GM23248 (cell line): Measurements from ENCODE around the gene VWA5B2. TPM values are rescaled to one million over a fixed set of nuclear protein-coding genes. Genes with fewer than 3 reads are reported as not detected.

Experiments
- DNase-seq: peaks from one replicate; pipeline ENCODE4 v3.0.0-alpha.2; 2015
- H2AFZ ChIP-seq: fragments of 200-600 bp; sonication (generic); 2 replicates; pipeline ENCODE4 v1.6.1; 2016; ENCODE audit warnings: antibody characterized with exemption
- H3F3A ChIP-seq: fragments of 200-600 bp; sonication (generic); 2 replicates; pipeline ENCODE4 v1.6.1; 2016; ENCODE audit warnings: mild to moderate bottlenecking, antibody characterized with exemption, mixed run types; ENCODE audit not compliant: insufficient read depth
- H3K27ac ChIP-seq: fragments of 200-600 bp; sonication (generic); 2 replicates; pipeline ENCODE4 v1.5.1; 2016; ENCODE audit warnings: mild to moderate bottlenecking
- H3K27me3 ChIP-seq: fragments of 200-600 bp; sonication (generic); replicated peaks from 2 replicates; pipeline ENCODE4 v1.6.1; 2016; ENCODE audit warnings: mild to moderate bottlenecking; ENCODE audit not compliant: insufficient read depth
- H3K36me3 ChIP-seq: fragments of 200-600 bp; sonication (generic); 2 replicates; pipeline ENCODE4 v1.6.1; 2016; ENCODE audit warnings: low read depth, mild to moderate bottlenecking
- H3K4me1 ChIP-seq: fragments of 200-600 bp; sonication (generic); 2 replicates; pipeline ENCODE4 v1.6.1; 2016; ENCODE audit warnings: mild to moderate bottlenecking; ENCODE audit not compliant: insufficient read depth
- H3K4me2 ChIP-seq: fragments of 200-600 bp; sonication (generic); one replicate; pipeline ENCODE4 v1.6.1; 2016; ENCODE audit warnings: mild to moderate bottlenecking; ENCODE audit not compliant: unreplicated experiment
- H3K4me3 ChIP-seq: fragments of 200-600 bp; sonication (generic); 2 replicates; pipeline ENCODE4 v1.5.1; 2016; ENCODE audit warnings: mild to moderate bottlenecking
- H3K79me2 ChIP-seq: fragments of 200-600 bp; sonication (generic); 2 replicates; pipeline ENCODE4 v1.6.1; 2016; ENCODE audit warnings: mild to moderate bottlenecking; ENCODE audit not compliant: insufficient read depth
- H3K9ac ChIP-seq: fragments of 200-600 bp; sonication (generic); 2 replicates; pipeline ENCODE4 v1.6.1; 2016; ENCODE audit warnings: mild to moderate bottlenecking
- H3K9me2 ChIP-seq: fragments of 200-600 bp; sonication (generic); 2 replicates; pipeline ENCODE4 v1.6.1; 2016; ENCODE audit warnings: mixed run types, mild to moderate bottlenecking, moderate library complexity; ENCODE audit not compliant: insufficient read depth
- H3K9me3 ChIP-seq: fragments of 200-600 bp; sonication (generic); one replicate; pipeline ENCODE4 v1.6.1; 2017; ENCODE audit warnings: low read depth
- H4K20me1 ChIP-seq: fragments of 200-600 bp; sonication (generic); 2 replicates; pipeline ENCODE4 v1.6.0; 2016; ENCODE audit not compliant: insufficient read depth
- EZH2 ChIP-seq: fragments of 200-600 bp; sonication (generic); IDR thresholded peaks from 2 replicates; pipeline ENCODE4 v1.6.1; 2018; ENCODE audit warnings: antibody characterized with exemption, mild to moderate bottlenecking; ENCODE audit not compliant: insufficient read depth, poor library complexity, severe bottlenecking
- EZH2phosphoT487 ChIP-seq: fragments of 200-600 bp; sonication (generic); IDR thresholded peaks from 2 replicates; pipeline ENCODE4 v1.6.1; 2018; ENCODE audit warnings: antibody characterized with exemption, moderate library complexity, mild to moderate bottlenecking, low read depth; ENCODE audit not compliant: insufficient read depth
- WGBS, 2 experiments: methylation state at CpG; one replicate each; pipeline ENCODE4 v1.1.6; 2015 to 2017; ENCODE audit warnings: low lambda C conversion rate in 2 of 2, low coverage in 1 of 2; ENCODE audit errors: missing lambda C conversion rate in 2 of 2; 5-methylcytosine and 5-hydroxymethylcytosine counted together
- in situ Hi-C: fragments of 300-500 bp; cut with MboI; formaldehyde crosslinking; loops from 2 replicates; pipeline ENCODE4 v1.15.0; 2020
- polyA plus RNA-seq: library from polyadenylated mRNA; unstranded; fragments of >200 nt; fragmentation: Nextera tagmentation; extraction: Ambion mirVana; gene quantifications from 2 replicates; pipeline ENCODE4 v1.2.1, GENCODE V29; 2016
- total RNA-seq: library from RNA; depleted of rRNA; stranded (reverse); fragments of >200 nt; shearing (Covaris generic); gene quantifications from 2 replicates; pipeline ENCODE4 v1.2.3, GENCODE V29; 2014

VWA5B2 gene
- total and polyA plus RNA-seq, 2 experiments from 2014 or later, result not detected

DNA sequence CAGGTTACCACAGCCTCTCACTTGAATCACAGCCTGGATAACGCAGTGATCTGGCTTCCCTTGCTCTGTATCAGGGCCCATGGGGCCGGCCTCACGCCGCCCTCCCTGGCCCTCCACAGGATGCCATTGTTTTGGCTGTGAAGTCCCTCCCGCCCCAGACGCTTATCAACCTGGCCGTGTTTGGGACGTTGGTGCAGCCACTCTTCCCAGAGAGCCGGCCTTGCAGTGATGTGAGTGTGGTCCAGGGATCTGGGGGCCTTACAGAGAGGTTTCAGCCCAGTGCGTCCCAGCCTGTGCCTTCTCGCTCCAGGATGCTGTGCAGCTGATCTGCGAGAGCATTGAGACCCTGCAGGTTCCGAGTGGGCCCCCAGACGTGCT is 6.6 kb downstream of the VWA5B2 start:
- no peak for DNase-seq
- Histone ChIP-seq H3F3A (no peaks in the 10 kb centered on the region), H3K9me2 (no peaks in the 10 kb centered on the region), H3K4me2 (no peak overlapping the region), H3K9ac (no peak overlapping the region), H3K27ac (no peak overlapping the region), H3K9me3 (no peaks in the 10 kb centered on the region), H3K4me3 (no peak overlapping the region), H3K27me3 (peaks cover 10% of the 10 kb centered on the region), H2AFZ (no peak overlapping the region), H4K20me1 (no peaks in the 10 kb centered on the region), H3K79me2 (no peaks in the 10 kb centered on the region), H3K36me3 (no peaks in the 10 kb centered on the region), H3K4me1 (no peaks in the 10 kb centered on the region)
- 41 to 43% methylated on average over 14 of the region's 14 CpGs for WGBS, 2 experiments
- TF ChIP-seq EZH2phosphoT487, result no peak
- no peak for TF ChIP-seq EZH2
- in situ Hi-C loops, result no loop called here

- Histone ChIP-seq H3K27ac (no peak overlapping the region), H3K4me2 (no peak overlapping the region), H3K27me3 (peaks cover 4% of the 10 kb centered on the region), H3K9me3 (no peaks in the 10 kb centered on the region), H3K36me3 (no peaks in the 10 kb centered on the region), H2AFZ (no peak overlapping the region), H3K4me1 (no peaks in the 10 kb centered on the region), H3K9me2 (no peaks in the 10 kb centered on the region), H3K9ac (no peak overlapping the region), H3K4me3 (no peak overlapping the region), H3K79me2 (no peaks in the 10 kb centered on the region), H3F3A (no peaks in the 10 kb centered on the region), H4K20me1 (no peaks in the 10 kb centered on the region)
- TF ChIP-seq EZH2, result no peak
- no peak for TF ChIP-seq EZH2phosphoT487
- DNase-seq, result no peak
- 48 to 79% methylated on average over 3 of the region's 3 CpGs for WGBS, 2 experiments
- in situ Hi-C loops, result no loop called here
Observed at GRCh38 chr3:184236636-184237035, 7.3 kb downstream of the VWA5B2 start.

DNA sequence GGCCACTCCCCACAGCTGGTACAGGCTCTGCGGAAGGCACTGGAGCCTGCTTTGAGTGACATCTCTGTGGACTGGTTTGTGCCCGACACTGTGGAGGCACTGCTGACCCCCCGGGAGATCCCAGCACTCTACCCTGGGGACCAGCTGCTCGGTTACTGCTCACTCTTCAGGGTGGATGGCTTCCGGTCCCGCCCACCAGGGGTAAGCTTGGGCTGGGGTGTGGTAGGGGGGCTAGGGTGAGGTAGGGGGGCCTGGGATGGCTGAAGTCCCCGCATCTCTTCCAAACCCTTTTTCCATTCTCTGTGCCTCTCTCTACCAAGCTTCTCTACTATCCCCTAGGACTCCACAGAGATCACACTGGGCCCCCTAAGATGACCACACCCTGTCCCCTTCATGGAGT is 7.8 kb downstream of the VWA5B2 start:
- Histone ChIP-seq H2AFZ (no peak overlapping the region), H3K27me3 (no peaks in the 10 kb centered on the region), H4K20me1 (no peaks in the 10 kb centered on the region), H3K4me2 (no peak overlapping the region), H3K36me3 (no peaks in the 10 kb centered on the region), H3K27ac (no peak overlapping the region), H3K9me3 (no peaks in the 10 kb centered on the region), H3K79me2 (no peaks in the 10 kb centered on the region), H3K9me2 (no peaks in the 10 kb centered on the region), H3K4me1 (no peaks in the 10 kb centered on the region), H3K4me3 (no peak overlapping the region), H3F3A (no peaks in the 10 kb centered on the region), H3K9ac (no peak overlapping the region)
- 67 to 70% methylated on average over 6 to 7 of the region's 7 CpGs for WGBS, 2 experiments
- DNase-seq, result no peak
- TF ChIP-seq EZH2 (no peak), EZH2phosphoT487 (no peak)
- in situ Hi-C loops, result no loop called here

GRCh38 chr3:184237807-184238206 is 8.4 kb downstream of the VWA5B2 start:
- H3K79me2 ChIP-seq, result no peaks in the 10 kb centered on the region
- no peaks in the 10 kb centered on the region for H3K27me3 ChIP-seq
- H3K36me3 ChIP-seq, result no peaks in the 10 kb centered on the region
- H4K20me1 ChIP-seq, result no peaks in the 10 kb centered on the region
- WGBS, 2 experiments, result 28 to 44% methylated on average over 1 of the region's 1 CpG
- TF ChIP-seq EZH2phosphoT487, result no peak
- no peak for TF ChIP-seq EZH2
- DNase-seq, result no peak
- no peak overlapping the region for H2AFZ ChIP-seq
- H3K4me1 ChIP-seq, result no peaks in the 10 kb centered on the region
- no peak overlapping the region for H3K27ac ChIP-seq
- H3K9me2 ChIP-seq, result no peaks in the 10 kb centered on the region
- H3K9ac ChIP-seq, result no peak overlapping the region
- H3K9me3 ChIP-seq, result no peaks in the 10 kb centered on the region
- H3K4me3 ChIP-seq, result no peak overlapping the region
- in situ Hi-C loops, result no loop called here
- H3F3A ChIP-seq, result no peaks in the 10 kb centered on the region
- no peak overlapping the region for H3K4me2 ChIP-seq

DNA sequence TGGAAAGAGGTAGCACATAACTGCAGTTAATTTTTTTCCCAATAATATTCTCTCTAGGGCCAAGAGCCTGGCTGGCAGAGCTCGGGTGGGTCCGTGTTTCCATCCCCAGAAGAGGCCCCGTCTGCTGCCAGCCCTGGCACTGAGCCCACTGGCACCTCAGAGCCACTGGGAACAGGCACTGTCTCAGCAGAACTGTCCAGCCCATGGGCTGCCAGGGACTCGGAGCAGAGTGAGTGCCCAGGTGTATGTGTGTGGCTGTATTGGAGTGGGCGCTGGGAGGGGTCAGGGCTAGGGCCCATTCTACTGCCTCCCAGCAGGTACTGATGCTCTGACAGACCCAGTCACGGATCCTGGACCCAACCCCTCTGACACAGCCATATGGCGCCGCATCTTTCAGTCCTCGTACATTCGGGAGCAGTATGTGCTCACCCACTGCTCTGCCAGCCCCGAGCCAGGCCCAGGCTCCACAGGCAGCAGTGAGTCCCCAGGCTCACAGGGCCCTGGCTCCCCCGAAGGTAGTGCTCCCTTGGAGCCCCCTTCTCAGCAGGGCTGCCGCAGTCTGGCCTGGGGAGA is 8.9 kb downstream of the VWA5B2 start:
- Histone ChIP-seq H2AFZ (no peak overlapping the region), H3K27ac (no peak overlapping the region), H3K9me3 (no peaks in the 10 kb centered on the region), H3K36me3 (no peaks in the 10 kb centered on the region), H3K27me3 (no peaks in the 10 kb centered on the region), H4K20me1 (no peaks in the 10 kb centered on the region), H3F3A (no peaks in the 10 kb centered on the region), H3K4me3 (no peak overlapping the region), H3K79me2 (no peaks in the 10 kb centered on the region), H3K4me2 (no peak overlapping the region), H3K9ac (no peak overlapping the region), H3K4me1 (no peaks in the 10 kb centered on the region), H3K9me2 (no peaks in the 10 kb centered on the region)
- DNase-seq, result no peak
- TF ChIP-seq EZH2phosphoT487 (no peak), EZH2 (no peak)
- WGBS, 2 experiments, result 58 to 62% methylated on average over 13 of the region's 13 CpGs
- in situ Hi-C loops, result no loop called here
